HG02938 (cell line): ENCODE measurements around the gene TRAPPC10.
"Not testable (repeated sequence)": the region's sequence is repeated elsewhere in the genome, so short reads cannot be mapped to it uniquely, and the experiment has no call there.

ENCODE experiments used
- ATAC-seq: cut with Tn5 transposase; IDR thresholded peaks from one replicate; pipeline ENCODE4 v1.9.1; 2021; ENCODE audit warnings: mild to moderate bottlenecking, moderate library complexity; ENCODE audit not compliant: unreplicated experiment

The TRAPPC10 gene

GRCh38 chr21:44134732-44135131 is 122.6 kb downstream of the TRAPPC10 start:
- ATAC-seq, result not testable (repeated sequence)

DNA sequence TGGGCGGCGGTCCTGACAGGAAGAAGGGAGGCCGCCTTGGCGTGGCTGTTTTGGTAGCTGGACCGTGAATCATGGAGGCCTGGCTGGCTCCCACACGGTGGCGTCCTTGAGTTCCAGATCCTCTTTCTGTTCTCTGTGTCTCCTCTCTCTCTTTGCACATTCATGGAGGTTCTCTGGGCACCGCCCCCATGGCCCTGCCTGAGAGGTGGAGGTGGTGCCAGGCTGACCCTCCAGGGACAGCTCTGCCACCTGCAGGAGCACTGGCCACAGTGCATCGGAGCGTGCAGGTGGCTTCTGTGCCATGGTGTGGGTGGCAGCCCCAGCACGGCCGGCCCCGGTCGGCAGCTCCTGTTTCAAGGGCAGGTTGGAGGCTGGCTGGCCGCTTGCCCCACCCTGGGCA is 125.9 kb downstream of the TRAPPC10 start:
- not testable (repeated sequence) for ATAC-seq

GRCh38 chr21:44139787-44140551 is 127.9 kb downstream of the TRAPPC10 start:
- ATAC-seq, result not testable (repeated sequence)

- ATAC-seq, result not testable (repeated sequence)
Observed at GRCh38 chr21:44140552-44140932, 128.4 kb downstream of the TRAPPC10 start.

- not testable (repeated sequence) for ATAC-seq
Observed at GRCh38 chr21:44142470-44142869, 130.4 kb downstream of the TRAPPC10 start.

- peak; percentile 39 for ATAC-seq
Observed at GRCh38 chr21:44143380-44143779, 131.3 kb downstream of the TRAPPC10 start.

DNA sequence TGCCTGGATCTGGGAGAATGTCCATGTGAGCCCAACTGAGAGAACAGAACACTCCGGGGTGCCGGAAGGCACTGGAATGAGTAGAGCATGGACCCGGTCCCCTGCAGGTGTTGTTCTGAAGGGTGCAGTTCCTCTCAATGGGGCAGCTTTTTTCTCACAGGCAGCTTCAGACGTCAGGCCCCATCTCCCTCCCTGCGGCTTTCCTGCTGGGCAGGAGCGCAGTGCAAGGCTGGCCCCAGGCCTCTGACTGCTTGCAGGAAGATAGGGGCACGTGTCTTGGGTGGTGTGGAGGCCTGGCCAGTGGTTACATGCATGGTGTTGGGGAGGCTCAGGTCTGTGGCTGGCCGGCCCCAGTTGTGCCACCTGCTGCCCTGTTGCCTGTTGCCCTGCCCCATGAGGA is 131.9 kb downstream of the TRAPPC10 start:
- not testable (repeated sequence) for ATAC-seq

- ATAC-seq, result not testable (repeated sequence)
Observed at GRCh38 chr21:44144784-44145602, 132.9 kb downstream of the TRAPPC10 start.

DNA sequence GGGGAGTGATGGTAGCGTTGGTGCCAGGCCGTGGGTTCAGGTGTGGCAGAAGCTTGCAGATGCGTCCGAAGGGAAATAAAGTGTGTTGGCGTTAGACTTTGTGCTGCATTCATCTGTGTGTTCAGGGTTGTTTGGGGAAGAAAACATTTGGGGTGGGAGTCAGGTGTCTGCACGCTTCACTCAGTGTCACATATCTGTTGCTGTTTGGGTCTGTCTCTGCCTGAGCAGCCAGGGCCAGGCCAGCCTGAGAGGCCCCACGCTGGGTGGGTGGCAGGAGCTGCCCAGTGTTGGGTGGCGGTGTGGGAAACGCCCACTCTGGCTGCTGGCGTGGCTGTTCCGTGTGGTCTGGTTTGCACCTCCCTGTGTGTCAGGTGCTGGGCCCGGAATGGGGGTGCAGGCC is 133.5 kb downstream of the TRAPPC10 start:
- not testable (repeated sequence) for ATAC-seq

DNA sequence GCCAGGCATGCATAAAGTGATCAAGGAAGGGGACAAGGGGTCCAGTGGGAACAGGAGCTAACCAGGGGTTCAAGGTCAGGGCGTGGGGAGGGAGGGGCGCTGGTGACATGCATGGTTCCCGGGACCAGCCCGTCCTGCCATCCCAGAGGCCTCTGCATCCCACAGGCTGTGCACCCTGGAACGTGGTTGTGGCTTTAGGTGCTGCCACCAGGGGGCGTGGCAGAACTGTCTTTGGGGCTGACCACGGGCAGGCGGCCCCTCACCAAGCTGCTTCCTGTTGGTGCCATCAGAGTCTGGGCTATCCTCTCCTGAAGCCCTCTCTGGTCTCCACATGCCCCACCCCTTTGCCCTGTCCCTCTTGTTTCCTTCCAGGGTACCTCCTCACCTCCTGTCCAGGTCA is 135.0 kb downstream of the TRAPPC10 start:
- not testable (repeated sequence) for ATAC-seq

DNA sequence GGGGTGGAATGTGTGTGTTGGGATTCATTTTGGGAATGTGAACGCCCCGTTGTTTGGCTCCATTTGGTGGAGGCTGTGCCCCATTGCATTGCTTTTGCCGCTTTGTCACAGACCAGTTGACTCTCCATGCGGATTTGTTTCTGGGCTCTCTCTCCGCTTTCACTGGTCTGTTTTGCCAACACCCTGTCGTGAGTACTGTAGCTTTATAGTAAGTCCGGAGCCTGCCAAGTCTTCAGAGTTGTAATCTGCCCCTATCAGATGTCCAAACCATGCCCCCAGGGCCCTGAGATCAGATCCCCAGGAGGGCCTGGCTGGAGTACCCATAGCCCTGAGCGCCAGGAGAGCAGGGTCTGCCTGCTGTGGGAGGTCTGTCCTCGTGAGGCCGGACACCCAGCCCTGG is 138.1 kb downstream of the TRAPPC10 start:
- not testable (repeated sequence) for ATAC-seq

- not testable (repeated sequence) for ATAC-seq
Observed at GRCh38 chr21:44153214-44153888, 141.2 kb downstream of the TRAPPC10 start.

DNA sequence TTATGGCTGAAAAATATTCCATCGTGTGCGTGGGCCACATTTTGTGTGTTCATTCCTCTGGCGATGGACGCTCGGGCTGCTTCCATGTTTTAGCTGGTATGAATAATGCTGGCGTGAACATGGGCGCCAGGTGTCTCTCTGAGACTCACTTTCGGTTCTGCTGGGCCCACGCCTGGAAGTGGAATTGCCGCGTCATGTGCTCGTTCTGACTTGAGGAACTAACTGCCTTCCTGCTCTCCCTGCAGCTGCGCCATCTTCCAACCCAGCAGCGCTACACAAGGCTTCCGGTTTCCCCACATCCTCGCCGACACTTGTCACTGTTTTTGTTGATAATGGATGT is 141.8 kb downstream of the TRAPPC10 start:
- not testable (repeated sequence) for ATAC-seq

GRCh38 chr21:44154816-44155230 is 142.7 kb downstream of the TRAPPC10 start:
- peak; percentile 15 for ATAC-seq

DNA sequence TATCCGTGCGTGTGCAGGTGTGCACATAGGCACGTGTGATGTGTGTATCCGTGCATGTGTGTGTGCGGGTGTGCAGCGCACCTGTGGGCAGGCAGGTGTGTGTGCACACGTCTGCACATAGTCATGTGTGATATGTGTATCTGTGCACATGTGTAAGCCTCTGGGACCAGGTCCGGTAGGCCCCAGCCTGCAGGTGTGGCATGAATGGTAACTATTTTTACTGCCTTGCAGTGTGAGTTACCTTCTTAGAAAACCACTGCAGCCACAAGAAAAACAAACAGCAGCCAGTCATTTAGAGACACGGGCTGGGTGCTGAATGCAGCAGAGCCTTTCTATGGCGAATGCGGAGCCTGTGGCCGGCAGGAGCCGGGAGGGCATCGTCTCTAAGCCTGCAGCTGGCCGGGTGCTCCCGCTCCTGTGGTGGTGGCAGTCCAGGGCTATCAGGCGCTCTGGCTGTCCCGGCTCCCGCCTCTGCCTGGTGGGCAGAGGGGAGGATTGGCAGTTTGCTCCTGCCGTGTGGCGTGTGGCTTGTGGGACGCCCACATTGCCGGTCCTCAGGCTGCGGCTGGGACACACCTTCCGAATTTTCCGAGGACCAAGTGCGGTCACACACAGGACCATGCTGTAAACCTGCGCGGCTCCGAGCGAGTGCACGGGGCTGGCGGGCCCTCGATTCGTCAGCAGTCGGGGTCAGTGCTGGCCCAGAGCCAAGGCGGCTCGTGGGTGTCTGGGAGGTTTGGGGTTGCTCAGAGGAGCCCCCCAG is 143.3 kb downstream of the TRAPPC10 start:
- peak; percentile 37 for ATAC-seq

- ATAC-seq, result not testable (repeated sequence)
Observed at GRCh38 chr21:44155994-44156380, 143.9 kb downstream of the TRAPPC10 start.
